ENCODE data around the gene GRM8.

GRM8 gene

GRCh38 chr7:126656165-126656564 lies 596.6 kb downstream of the GRM8 start:
- DNase-seq (ENCODE audit: low read depth, low spot score), result no peak
- CTCF ChIA-PET, result no interaction called here
- no peak for TF ChIP-seq CTCF (IDR thresholded peaks at IDR 0.05; ENCODE audit: insufficient read depth, low read length, missing control alignments)
- POLR2A ChIA-PET, result no interaction called here
- H3K4me3 ChIP-seq (ENCODE audit: low read depth, low read length), result no peak overlapping the region

- H3K4me3 ChIP-seq (ENCODE audit: low read depth, low read length), result no peak overlapping the region
- DNase-seq (ENCODE audit: low read depth, low spot score), result no peak
- ChIA-PET POLR2A (no interaction called here), CTCF (no interaction called here)
- TF ChIP-seq CTCF (IDR thresholded peaks at IDR 0.05; ENCODE audit: insufficient read depth, low read length, missing control alignments), result no peak
Observed at GRCh38 chr7:126637538-126637937, 615.2 kb downstream of the GRM8 start.

- POLR2A ChIA-PET, result no interaction called here
- no peak for DNase-seq (ENCODE audit: low read depth, low spot score)
- CTCF ChIA-PET, result no interaction called here
- TF ChIP-seq CTCF (IDR thresholded peaks at IDR 0.05; ENCODE audit: insufficient read depth, low read length, missing control alignments), result no peak
- H3K4me3 ChIP-seq (ENCODE audit: low read depth, low read length), result no peak overlapping the region
Observed at GRCh38 chr7:126635545-126635944, 617.2 kb downstream of the GRM8 start.

GRCh38 chr7:126608339-126608776 lies 644.4 kb downstream of the GRM8 start:
- POLR2A ChIA-PET, result no interaction called here
- no peak for DNase-seq (ENCODE audit: low read depth, low spot score)

DNA sequence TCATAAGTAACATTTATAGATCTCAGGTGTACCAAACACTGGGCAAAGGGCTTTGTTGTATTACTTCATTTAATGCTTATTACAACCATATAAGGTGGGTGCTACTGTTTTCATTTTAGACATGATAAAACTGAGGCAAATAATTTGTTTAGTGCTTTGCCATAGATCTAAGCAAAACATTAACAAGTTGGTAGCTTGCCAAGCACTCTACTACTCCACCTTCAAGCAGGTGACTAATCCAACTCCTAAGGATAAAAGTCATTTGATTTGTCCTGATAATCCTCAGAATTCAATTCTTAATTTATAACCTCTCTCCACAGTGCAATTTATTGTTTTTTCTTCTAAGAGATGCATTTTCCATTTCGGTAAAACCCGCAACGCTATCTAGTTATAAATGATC lies 646.4 kb downstream of the GRM8 start:
- POLR2A ChIA-PET, result no interaction called here
- TF ChIP-seq CTCF (IDR thresholded peaks at IDR 0.05; ENCODE audit: insufficient read depth, low read length, missing control alignments), result no peak
- CTCF ChIA-PET, result no interaction called here
- no peak for DNase-seq (ENCODE audit: low read depth, low spot score)
- H3K4me3 ChIP-seq (ENCODE audit: low read depth, low read length), result no peak overlapping the region

More at GRCh38 chr7:126608339-126608776, 644.4 kb downstream of the GRM8 start:
- no peak overlapping the region for H3K4me3 ChIP-seq (ENCODE audit: low read depth, low read length)
- CTCF ChIA-PET, result no interaction called here
- TF ChIP-seq CTCF (IDR thresholded peaks at IDR 0.05; ENCODE audit: insufficient read depth, low read length, missing control alignments), result peak; percentile 14

- H3K4me3 ChIP-seq (ENCODE audit: low read depth, low read length), result no peak overlapping the region
- ChIA-PET CTCF (no interaction called here), POLR2A (no interaction called here)
- no peak for DNase-seq (ENCODE audit: low read depth, low spot score)
- TF ChIP-seq CTCF (IDR thresholded peaks at IDR 0.05; ENCODE audit: insufficient read depth, low read length, missing control alignments), result no peak
Observed at GRCh38 chr7:126605553-126605952, 647.2 kb downstream of the GRM8 start.

Measured in AG04449 (cell line).